ENCODE results near the gene PDE3A. TPM values are rescaled to one million over a fixed set of nuclear protein-coding genes. Genes with fewer than 3 reads are reported as not detected.

Gene PDE3A
- total RNA-seq, 4 donors from 2014 or later: 4.4 to 5.3 (median 4.9) TPM

- TF ChIP-seq CTCF (IDR thresholded peaks at IDR 0.05 in 4 of 5, conservative IDR thresholded peaks at IDR 0.05 in 1 of 5) (no peak), POLR2A (IDR thresholded peaks at IDR 0.05) (no peak)
- Histone ChIP-seq H3K9me3 (no peaks in the 10 kb centered on the region), H3K27ac (no peak overlapping the region), H3K4me3 (no peak overlapping the region), H3K27me3 (no peaks in the 10 kb centered on the region), H3K4me1 (peaks cover 13 to 16% of the 10 kb centered on the region in 2 donors), H3K36me3 (no peaks in the 10 kb centered on the region)
- in situ Hi-C loops (cut with MboI; ENCODE audit: low sequenced_read_pairs in 4 of 4) (no loop called here), intact Hi-C loops (cut with DNase I; ENCODE audit: low total_unique reads) (no loop called here)
- ATAC-seq: no peak
- no peak for DNase-seq
These were observed 78.5 kb downstream of the PDE3A start for GRCh38 chr12:20446836-20447235.

- H3K4me3 ChIP-seq: no peak overlapping the region
- no peaks in the 10 kb centered on the region for H3K27me3 ChIP-seq
- DNase-seq: no peak
- TF ChIP-seq CTCF (IDR thresholded peaks at IDR 0.05 in 4 of 5, conservative IDR thresholded peaks at IDR 0.05 in 1 of 5) (no peak), POLR2A (IDR thresholded peaks at IDR 0.05) (no peak)
- H3K27ac ChIP-seq: no peak overlapping the region
- no peaks in the 10 kb centered on the region for H3K36me3 ChIP-seq
- H3K4me1 ChIP-seq: peaks cover 13 to 14% of the 10 kb centered on the region in 2 donors
- no peak for ATAC-seq
- H3K9me3 ChIP-seq: no peaks in the 10 kb centered on the region
- in situ Hi-C loops (cut with MboI; ENCODE audit: low sequenced_read_pairs in 4 of 4) (no loop called here), intact Hi-C loops (cut with DNase I; ENCODE audit: low total_unique reads) (no loop called here)
These were observed 80.4 kb downstream of the PDE3A start for GRCh38 chr12:20448781-20449180.

- in situ Hi-C loops (cut with MboI; ENCODE audit: low sequenced_read_pairs in 4 of 4) (no loop called here), intact Hi-C loops (cut with DNase I; ENCODE audit: low total_unique reads) (no loop called here)
- ATAC-seq (no peak), DNase-seq (no peak)
- H3K36me3 ChIP-seq: no peaks in the 10 kb centered on the region
- H3K27me3 ChIP-seq: no peaks in the 10 kb centered on the region
- no peaks in the 10 kb centered on the region for H3K9me3 ChIP-seq
- H3K4me3 ChIP-seq: no peak overlapping the region
- no peak for TF ChIP-seq CTCF (IDR thresholded peaks at IDR 0.05 in 4 of 5, conservative IDR thresholded peaks at IDR 0.05 in 1 of 5)
- H3K4me1 ChIP-seq: peaks cover 0 to 4% of the 10 kb centered on the region in 2 donors
- no peak overlapping the region for H3K27ac ChIP-seq
These were observed 82.3 kb downstream of the PDE3A start for GRCh38 chr12:20450591-20451180.

GRCh38 chr12:20451761-20452160 lies 83.4 kb downstream of the PDE3A start:
- DNase-seq (no peak), ATAC-seq (no peak)
- Histone ChIP-seq H3K4me3 (no peak overlapping the region), H3K36me3 (no peaks in the 10 kb centered on the region), H3K27ac (no peak overlapping the region), H3K9me3 (no peaks in the 10 kb centered on the region), H3K4me1 (no peaks in the 10 kb centered on the region), H3K27me3 (no peaks in the 10 kb centered on the region)
- intact Hi-C loops (cut with DNase I; ENCODE audit: low total_unique reads): no loop called here
- TF ChIP-seq POLR2A (IDR thresholded peaks at IDR 0.05) (no peak), CTCF (IDR thresholded peaks at IDR 0.05 in 4 of 5, conservative IDR thresholded peaks at IDR 0.05 in 1 of 5) (no peak)
- in situ Hi-C loops (cut with MboI; ENCODE audit: low sequenced_read_pairs in 4 of 4): no loop called here

GRCh38 chr12:20452496-20453010 lies 84.2 kb downstream of the PDE3A start:
- no peak for ATAC-seq
- no peak overlapping the region for H3K27ac ChIP-seq
- intact Hi-C loops (cut with DNase I; ENCODE audit: low total_unique reads): no loop called here

More at GRCh38 chr12:20452496-20453010, 84.2 kb downstream of the PDE3A start:
- no peak for TF ChIP-seq POLR2A (IDR thresholded peaks at IDR 0.05)
- TF ChIP-seq CTCF (IDR thresholded peaks at IDR 0.05 in 4 of 5, conservative IDR thresholded peaks at IDR 0.05 in 1 of 5): no peak
- Histone ChIP-seq H3K36me3 (no peaks in the 10 kb centered on the region), H3K4me1 (no peaks in the 10 kb centered on the region), H3K27me3 (no peaks in the 10 kb centered on the region), H3K9me3 (no peaks in the 10 kb centered on the region), H3K4me3 (no peak overlapping the region)
- in situ Hi-C loops (cut with MboI; ENCODE audit: low sequenced_read_pairs in 4 of 4): no loop called here
- DNase-seq: no peak

All from gastrocnemius medialis (tissue), 4 donors.